ENCODE data around the gene HORMAD2.

HORMAD2 gene

DNA sequence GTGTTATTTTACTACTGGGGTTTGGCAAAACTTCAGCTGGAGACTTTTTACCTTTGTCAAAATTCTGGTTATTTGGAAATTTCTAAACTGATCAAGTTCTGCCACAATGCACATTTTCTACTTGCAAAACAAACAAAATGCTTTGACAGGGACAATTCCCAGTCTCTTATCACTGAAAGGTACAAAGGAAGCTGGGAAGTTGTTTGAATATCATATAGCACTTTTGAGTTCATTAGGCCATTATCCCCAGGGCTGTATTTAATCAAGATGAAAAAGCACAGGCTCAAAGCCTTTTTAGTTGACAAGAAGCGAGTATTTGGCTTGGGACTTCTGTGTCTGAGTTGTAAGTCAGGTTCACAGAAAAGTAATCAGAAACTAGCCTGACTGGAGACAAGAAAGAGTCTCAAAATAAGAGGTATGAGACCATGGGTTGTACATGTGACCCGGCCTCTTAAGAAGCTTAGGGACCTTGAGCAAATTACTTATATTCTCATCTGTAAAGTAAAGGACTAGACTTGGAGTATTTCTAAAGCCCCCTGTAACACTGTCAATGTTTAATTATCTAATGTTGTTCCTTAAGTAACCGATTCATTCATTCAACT lies 2.9 kb upstream of the HORMAD2 start:
- no peak overlapping the region for H3K4me3 ChIP-seq (ENCODE audit: low read length, poor library complexity, severe bottlenecking)
- no peaks in the 10 kb centered on the region for H3K79me2 ChIP-seq (ENCODE audit: insufficient read depth, low read length)
- H3F3A ChIP-seq (ENCODE audit: low read depth): peaks cover 5% of the 10 kb centered on the region; the same call in 1 of the 2 replicates
- peak overlapping the region; percentile 67 for H3K4me2 ChIP-seq (ENCODE audit: low read depth, low read length, poor library complexity, severe bottlenecking)
- no peaks in the 10 kb centered on the region for H3K36me3 ChIP-seq (ENCODE audit: insufficient read depth, low read length)
- TF ChIP-seq EZH2phosphoT487 (IDR thresholded peaks at IDR 0.05; ENCODE audit: borderline replicate concordance): no peak
- no peak for TF ChIP-seq CTCF (conservative IDR thresholded peaks at IDR 0.05; ENCODE audit: low read length)
- no peaks in the 10 kb centered on the region for H4K20me1 ChIP-seq (ENCODE audit: insufficient read depth, low read length, poor library complexity, severe bottlenecking)
- H3K9ac ChIP-seq (ENCODE audit: low read depth, low read length, poor library complexity, severe bottlenecking): peak overlapping the region; percentile 53
- H3K9me3 ChIP-seq (ENCODE audit: insufficient read depth, low read depth, low read length): 0 out of 2 replicates have a peak, but pooled peaks cover under 1% of the 10 kb centered on the region
- peak overlapping the region; percentile 16 for H2AFZ ChIP-seq (ENCODE audit: low read length)
- H3K4me1 ChIP-seq (ENCODE audit: insufficient read depth, low read length, poor library complexity, severe bottlenecking): peaks cover 51% of the 10 kb centered on the region
- H3K27me3 ChIP-seq (ENCODE audit: insufficient read depth, low read length, poor library complexity, severe bottlenecking): no peaks in the 10 kb centered on the region
- H3K9me2 ChIP-seq (replicated peaks; ENCODE audit: low read depth, low read length): no peaks in the 10 kb centered on the region

GRCh38 chr22:30078320-30079311 lies 1.6 kb upstream of the HORMAD2 start:
- TF ChIP-seq EZH2phosphoT487 (IDR thresholded peaks at IDR 0.05; ENCODE audit: borderline replicate concordance) (no peak), CTCF (conservative IDR thresholded peaks at IDR 0.05; ENCODE audit: low read length) (no peak)
- no peaks in the 10 kb centered on the region for H3K36me3 ChIP-seq (ENCODE audit: insufficient read depth, low read length)
- peaks cover 5% of the 10 kb centered on the region; the same call in 1 of the 2 replicates for H3F3A ChIP-seq (ENCODE audit: low read depth)
- peak overlapping the region; percentile 67 for H3K4me2 ChIP-seq (ENCODE audit: low read depth, low read length, poor library complexity, severe bottlenecking)
- H3K4me1 ChIP-seq (ENCODE audit: insufficient read depth, low read length, poor library complexity, severe bottlenecking): peaks cover 51% of the 10 kb centered on the region
- H3K27me3 ChIP-seq (ENCODE audit: insufficient read depth, low read length, poor library complexity, severe bottlenecking): no peaks in the 10 kb centered on the region
- peak overlapping the region; percentile 53 for H3K9ac ChIP-seq (ENCODE audit: low read depth, low read length, poor library complexity, severe bottlenecking)
- no peaks in the 10 kb centered on the region for H3K9me2 ChIP-seq (replicated peaks; ENCODE audit: low read depth, low read length)
- no peaks in the 10 kb centered on the region for H3K79me2 ChIP-seq (ENCODE audit: insufficient read depth, low read length)
- peak overlapping the region; percentile 32 for H3K4me3 ChIP-seq (ENCODE audit: low read length, poor library complexity, severe bottlenecking)
- H4K20me1 ChIP-seq (ENCODE audit: insufficient read depth, low read length, poor library complexity, severe bottlenecking): no peaks in the 10 kb centered on the region
- H2AFZ ChIP-seq (ENCODE audit: low read length): peak overlapping the region; percentile 4
- H3K9me3 ChIP-seq (ENCODE audit: insufficient read depth, low read depth, low read length): no peaks in the 10 kb centered on the region

GRCh38 chr22:30080805-30081204 lies 541 bp downstream of the HORMAD2 start:
- no peak overlapping the region for H3K9ac ChIP-seq (ENCODE audit: low read depth, low read length, poor library complexity, severe bottlenecking)
- H3K4me3 ChIP-seq (ENCODE audit: low read length, poor library complexity, severe bottlenecking): no peak overlapping the region
- peaks cover 5% of the 10 kb centered on the region; the same call in 1 of the 2 replicates for H3F3A ChIP-seq (ENCODE audit: low read depth)
- no peaks in the 10 kb centered on the region for H3K79me2 ChIP-seq (ENCODE audit: insufficient read depth, low read length)
- H3K27me3 ChIP-seq (ENCODE audit: insufficient read depth, low read length, poor library complexity, severe bottlenecking): no peaks in the 10 kb centered on the region
- TF ChIP-seq EZH2phosphoT487 (IDR thresholded peaks at IDR 0.05; ENCODE audit: borderline replicate concordance) (no peak), CTCF (conservative IDR thresholded peaks at IDR 0.05; ENCODE audit: low read length) (no peak)
- H2AFZ ChIP-seq (ENCODE audit: low read length): no peak overlapping the region
- no peak overlapping the region for H3K4me2 ChIP-seq (ENCODE audit: low read depth, low read length, poor library complexity, severe bottlenecking)
- H3K4me1 ChIP-seq (ENCODE audit: insufficient read depth, low read length, poor library complexity, severe bottlenecking): peaks cover 36% of the 10 kb centered on the region
- no peaks in the 10 kb centered on the region for H3K9me3 ChIP-seq (ENCODE audit: insufficient read depth, low read depth, low read length)
- no peaks in the 10 kb centered on the region for H3K9me2 ChIP-seq (replicated peaks; ENCODE audit: low read depth, low read length)
- no peaks in the 10 kb centered on the region for H4K20me1 ChIP-seq (ENCODE audit: insufficient read depth, low read length, poor library complexity, severe bottlenecking)
- H3K36me3 ChIP-seq (ENCODE audit: insufficient read depth, low read length): no peaks in the 10 kb centered on the region
